Measurements from ENCODE around the gene PNPLA6.
A peak's percentile ranks its signal among the peaks of the same experiment; 100 is the strongest.

PNPLA6 gene

GRCh38 chr19:7549429-7550148 lies 14.1 kb downstream of the PNPLA6 start:
- TF ChIP-seq ZNF384 (IDR thresholded peaks at IDR 0.05) (no peak), ARNT (IDR thresholded peaks at IDR 0.05) (no peak)
- DNase-seq (ENCODE audit: extremely low spot score), result no peak
- ChIA-PET CTCF (no interaction called here), POLR2A (no interaction called here)

GRCh38 chr19:7550169-7550770 lies 14.8 kb downstream of the PNPLA6 start:
- ChIA-PET POLR2A (no interaction called here), CTCF (no interaction called here)
- no peak for DNase-seq (ENCODE audit: extremely low spot score)
- no peak for TF ChIP-seq CTBP1 (IDR thresholded peaks at IDR 0.05; ENCODE audit: borderline replicate concordance)
- TF ChIP-seq SP1 (IDR thresholded peaks at IDR 0.05), result no peak
- TF ChIP-seq TARDBP (IDR thresholded peaks at IDR 0.05), result no peak
- TF ChIP-seq NFRKB (IDR thresholded peaks at IDR 0.05), result no peak
- no peak for TF ChIP-seq LEF1 (IDR thresholded peaks at IDR 0.05; ENCODE audit: borderline replicate concordance)
- no peak for TF ChIP-seq ZNF384 (IDR thresholded peaks at IDR 0.05)
- TF ChIP-seq FOXA1 (IDR thresholded peaks at IDR 0.05), result no peak

GRCh38 chr19:7550987-7551761 lies 15.7 kb downstream of the PNPLA6 start:
- POLR2A ChIA-PET, result no interaction called here
- DNase-seq (ENCODE audit: extremely low spot score), result peak; percentile 93
- CTCF ChIA-PET, result no interaction called here

GRCh38 chr19:7552781-7553180 lies 17.3 kb downstream of the PNPLA6 start:
- TF ChIP-seq FOXA1 (IDR thresholded peaks at IDR 0.05) (no peak), LEF1 (IDR thresholded peaks at IDR 0.05; ENCODE audit: borderline replicate concordance) (no peak), L3MBTL2 (conservative IDR thresholded peaks at IDR 0.05) (no peak), CTBP1 (IDR thresholded peaks at IDR 0.05; ENCODE audit: borderline replicate concordance) (no peak), NFRKB (IDR thresholded peaks at IDR 0.05) (no peak), ELF4 (IDR thresholded peaks at IDR 0.05) (no peak), SP1 (IDR thresholded peaks at IDR 0.05) (no peak), ARNT (IDR thresholded peaks at IDR 0.05) (no peak), SUZ12 (IDR thresholded peaks at IDR 0.05) (no peak), ZNF384 (IDR thresholded peaks at IDR 0.05) (no peak), TARDBP (IDR thresholded peaks at IDR 0.05) (no peak), FOXM1 (IDR thresholded peaks at IDR 0.05; ENCODE audit: borderline replicate concordance) (no peak), PKNOX1 (IDR thresholded peaks at IDR 0.05) (no peak), HDGF (IDR thresholded peaks at IDR 0.05; ENCODE audit: borderline replicate concordance) (no peak), BHLHE40 (IDR thresholded peaks at IDR 0.05; ENCODE audit: borderline replicate concordance) (no peak), FOXK2 (IDR thresholded peaks at IDR 0.05) (no peak)
- POLR2A ChIA-PET, result no interaction called here
- CTCF ChIA-PET, result no interaction called here
- DNase-seq (ENCODE audit: extremely low spot score), result no peak

More at GRCh38 chr19:7550987-7551761, 15.7 kb downstream of the PNPLA6 start:
- no peak for TF ChIP-seq FOXA1 (IDR thresholded peaks at IDR 0.05)
- no peak for TF ChIP-seq TARDBP (IDR thresholded peaks at IDR 0.05)
- TF ChIP-seq FOXM1 (IDR thresholded peaks at IDR 0.05; ENCODE audit: borderline replicate concordance), result no peak
- no peak for TF ChIP-seq BHLHE40 (IDR thresholded peaks at IDR 0.05; ENCODE audit: borderline replicate concordance)
- peak; percentile 97 for TF ChIP-seq SUZ12 (IDR thresholded peaks at IDR 0.05)
- no peak for TF ChIP-seq FOXK2 (IDR thresholded peaks at IDR 0.05)
- peak; percentile 62; the same call in 1 of the 2 replicates for TF ChIP-seq ARNT (IDR thresholded peaks at IDR 0.05)
- peak; percentile 76; the same call in 1 of the 2 replicates for TF ChIP-seq SP1 (IDR thresholded peaks at IDR 0.05)
- no peak for TF ChIP-seq LEF1 (IDR thresholded peaks at IDR 0.05; ENCODE audit: borderline replicate concordance)
- TF ChIP-seq PKNOX1 (IDR thresholded peaks at IDR 0.05), result no peak
- no peak for TF ChIP-seq ZNF384 (IDR thresholded peaks at IDR 0.05)
- TF ChIP-seq HDGF (IDR thresholded peaks at IDR 0.05; ENCODE audit: borderline replicate concordance), result 0 out of 2 replicates have a peak, but pooled peaks have one; percentile 37
- peak; percentile 94 for TF ChIP-seq ELF4 (IDR thresholded peaks at IDR 0.05)
- TF ChIP-seq CTBP1 (IDR thresholded peaks at IDR 0.05; ENCODE audit: borderline replicate concordance), result no peak
- peak; percentile 67 for TF ChIP-seq L3MBTL2 (conservative IDR thresholded peaks at IDR 0.05)
- TF ChIP-seq NFRKB (IDR thresholded peaks at IDR 0.05), result no peak

- TF ChIP-seq FOXK2 (IDR thresholded peaks at IDR 0.05), result no peak
- no peak for TF ChIP-seq HDGF (IDR thresholded peaks at IDR 0.05; ENCODE audit: borderline replicate concordance)
- DNase-seq (ENCODE audit: extremely low spot score), result no peak
- ChIA-PET POLR2A (no interaction called here), CTCF (interaction anchor here (0.6 kb wide), 1 partner anchor 141 kb away, joined by 3 read pairs; no protein-coding TSS in a partner anchor)
Measured at GRCh38 chr19:7554565-7554964, 19.0 kb downstream of the PNPLA6 start.

GRCh38 chr19:7554990-7555864 lies 19.7 kb downstream of the PNPLA6 start:
- CTCF ChIA-PET, result interaction anchor here (0.6 kb wide), 1 partner anchor 140 kb away, joined by 3 read pairs; no protein-coding TSS in a partner anchor
- peak; percentile 88 for DNase-seq (ENCODE audit: extremely low spot score)
- POLR2A ChIA-PET, result no interaction called here
- no peak for TF ChIP-seq SP1 (IDR thresholded peaks at IDR 0.05)
- TF ChIP-seq BHLHE40 (IDR thresholded peaks at IDR 0.05; ENCODE audit: borderline replicate concordance), result no peak
- no peak for TF ChIP-seq CTBP1 (IDR thresholded peaks at IDR 0.05; ENCODE audit: borderline replicate concordance)
- TF ChIP-seq NFRKB (IDR thresholded peaks at IDR 0.05), result no peak
- TF ChIP-seq SUZ12 (IDR thresholded peaks at IDR 0.05), result no peak
- no peak for TF ChIP-seq FOXA1 (IDR thresholded peaks at IDR 0.05)
- TF ChIP-seq LEF1 (IDR thresholded peaks at IDR 0.05; ENCODE audit: borderline replicate concordance), result no peak
- TF ChIP-seq TARDBP (IDR thresholded peaks at IDR 0.05), result no peak
- no peak for TF ChIP-seq ARNT (IDR thresholded peaks at IDR 0.05)
